Stimulated activated CD4-positive, alpha-beta T cell treated with anti-CD3 and anti-CD28 coated beads, Interleukin-4, amount 100 ng/mL, for 48 hours (primary cell): ENCODE data around the gene PALLD.

Experiments used
- DNase-seq, 2 donors: peaks; one replicate each; pipeline ENCODE4 v3.0.0-alpha.2; 2020; ENCODE audit warnings: low read depth in 2 of 2

Gene PALLD

GRCh38 chr4:168731706-168732414 is 235.0 kb downstream of the PALLD start:
- DNase-seq: no peak

DNA sequence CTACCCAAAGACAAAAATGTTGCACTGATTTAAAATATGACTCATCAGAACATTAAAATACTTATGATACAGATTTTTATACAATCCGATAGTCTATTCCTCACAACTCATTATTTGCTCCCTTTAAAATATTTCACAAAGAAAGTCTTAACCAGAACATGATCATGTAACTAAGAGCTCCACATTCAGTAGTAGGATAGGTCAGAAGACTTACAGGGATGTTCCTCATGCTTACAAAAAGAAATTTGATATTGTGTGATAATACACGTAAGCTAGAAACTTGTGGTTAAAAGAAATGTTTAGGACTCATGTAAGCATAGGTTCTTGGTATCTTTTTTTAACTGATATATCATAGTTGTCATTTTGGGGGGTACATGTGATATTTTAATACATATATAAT is 235.9 kb downstream of the PALLD start:
- DNase-seq: no peak

DNA sequence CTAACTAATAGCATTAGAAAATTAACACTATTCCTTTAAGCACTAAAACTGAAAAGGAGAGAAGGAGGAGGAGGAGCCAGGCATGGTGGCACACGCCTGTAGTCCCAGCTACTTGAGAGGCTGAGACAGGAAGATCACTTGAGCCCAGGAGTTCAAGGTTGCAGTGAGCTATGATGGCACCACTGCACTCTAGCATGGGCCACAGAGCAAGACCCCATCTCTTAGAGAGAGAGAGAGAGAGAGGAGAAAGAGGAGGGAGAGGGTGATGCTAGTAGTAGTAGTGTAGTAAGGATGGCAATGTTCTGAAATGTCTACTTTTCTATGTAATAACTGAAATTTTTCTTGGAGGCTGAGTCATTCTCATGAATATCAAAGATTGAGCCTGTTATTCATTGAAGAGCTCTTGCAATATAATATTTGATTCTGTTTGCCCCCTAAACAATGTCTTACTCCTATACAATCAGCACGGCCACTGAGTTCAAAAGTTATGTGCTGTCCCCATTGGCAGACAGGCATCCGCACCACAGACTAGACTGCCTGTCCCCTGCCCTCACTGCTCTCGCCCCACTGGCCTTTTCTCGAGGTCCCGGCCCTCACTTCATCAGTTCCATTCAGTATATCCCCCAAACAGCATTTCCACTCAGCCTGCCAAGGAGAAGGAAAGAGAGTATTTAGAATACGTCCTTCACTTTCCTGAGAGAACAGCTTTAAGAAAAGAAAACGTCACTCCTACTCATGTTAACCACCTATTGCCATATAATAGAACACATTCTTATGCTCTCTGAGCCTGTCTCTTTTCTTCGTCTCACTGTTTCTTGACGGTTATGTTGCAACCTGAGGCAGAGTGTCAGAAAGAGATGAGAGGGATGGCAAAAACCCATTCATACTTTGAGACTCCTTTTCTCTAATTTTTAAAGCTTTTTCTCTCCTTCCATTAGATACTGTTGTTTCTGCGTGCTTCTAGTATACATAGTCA is 238.1 kb downstream of the PALLD start:
- DNase-seq: no peak

GRCh38 chr4:168735735-168736134 is 238.9 kb downstream of the PALLD start:
- no peak for DNase-seq

- no peak for DNase-seq
Observed at GRCh38 chr4:168736860-168737805, 240.3 kb downstream of the PALLD start.

GRCh38 chr4:168737806-168738172 is 240.9 kb downstream of the PALLD start:
- DNase-seq: no peak

GRCh38 chr4:168739886-168740285 is 243.0 kb downstream of the PALLD start:
- DNase-seq: no peak

DNA sequence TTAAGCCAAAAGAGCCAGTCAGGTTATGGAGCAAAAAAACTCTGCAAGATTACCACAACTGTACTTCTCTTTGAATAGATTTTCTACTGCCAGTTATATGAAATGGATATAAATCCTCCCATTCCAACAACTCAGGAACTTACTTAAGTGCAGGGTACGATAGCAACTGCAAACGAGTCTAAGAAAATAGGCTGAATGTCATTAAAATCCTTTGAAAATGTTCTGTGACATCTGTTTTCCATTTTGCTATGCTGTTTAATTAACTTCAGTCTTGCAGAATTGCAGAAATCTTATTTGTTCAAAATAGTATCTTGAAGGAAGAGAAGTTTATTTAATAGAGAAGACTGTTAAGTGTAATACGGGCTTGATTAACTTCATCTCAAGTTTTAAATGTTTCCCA is 243.8 kb downstream of the PALLD start:
- DNase-seq: no peak

DNA sequence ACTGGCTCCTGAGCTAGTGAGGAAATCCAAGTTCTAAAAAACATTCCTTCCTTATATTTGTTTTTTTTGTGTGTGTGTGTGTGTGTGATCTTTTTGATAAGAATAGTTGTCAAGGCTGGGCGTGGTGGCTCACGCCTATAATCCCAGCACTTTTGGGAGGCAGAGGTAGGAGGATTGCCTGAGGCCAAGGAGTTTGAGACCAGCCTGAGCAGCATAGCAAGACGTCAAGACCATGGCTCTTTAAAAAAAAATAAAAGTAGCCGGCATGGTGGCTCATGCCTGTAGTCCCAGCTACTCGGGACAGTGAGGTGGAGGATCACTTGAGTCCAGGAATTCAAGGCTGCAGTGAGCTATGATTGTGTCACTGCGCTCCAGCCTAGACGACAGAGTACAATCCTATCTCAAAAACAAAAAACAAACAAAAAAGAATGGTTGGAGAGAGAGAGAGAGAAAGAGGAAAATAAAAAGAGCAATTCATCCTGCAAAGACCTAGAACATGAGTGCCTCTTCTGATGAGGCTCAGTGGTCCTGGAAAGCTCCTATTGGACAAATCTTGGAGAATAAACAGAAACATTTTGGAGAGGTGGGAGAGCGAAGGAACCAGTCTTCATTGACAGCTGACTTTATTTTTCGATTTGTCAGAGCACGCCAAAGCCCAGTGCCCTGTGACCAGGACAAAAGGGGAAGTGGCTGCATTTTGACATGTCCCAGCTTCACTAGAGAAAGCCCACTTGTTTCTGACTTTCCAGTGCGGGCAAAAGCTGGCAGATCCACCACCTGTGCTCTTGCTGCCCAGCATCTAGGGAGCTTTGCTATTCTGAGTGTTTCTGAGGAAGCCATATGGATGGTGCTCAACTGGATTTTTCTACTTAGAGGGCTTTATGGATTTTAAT is 244.7 kb downstream of the PALLD start:
- no peak for DNase-seq

DNA sequence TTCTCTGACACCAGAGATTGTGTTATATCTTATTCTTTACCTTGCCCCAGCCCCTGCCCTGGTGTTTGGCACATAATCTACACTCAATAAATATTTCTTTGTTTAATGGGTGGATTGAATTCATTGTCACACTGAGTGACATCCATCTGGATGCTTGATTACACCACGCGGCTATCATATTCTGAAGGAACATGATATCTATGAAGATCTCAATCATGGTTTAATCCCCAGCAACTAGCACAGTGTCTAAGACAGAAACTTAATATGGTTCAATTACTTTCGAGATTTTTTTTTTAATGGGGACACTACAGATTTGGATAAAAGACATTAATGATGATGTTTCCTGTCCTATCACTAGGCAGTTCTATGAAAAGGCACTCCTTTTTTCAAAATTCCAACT is 246.3 kb downstream of the PALLD start:
- no peak for DNase-seq

- DNase-seq: no peak
Observed at GRCh38 chr4:168743601-168744000, 246.7 kb downstream of the PALLD start.

GRCh38 chr4:168744021-168744420 is 247.2 kb downstream of the PALLD start:
- no peak for DNase-seq

DNA sequence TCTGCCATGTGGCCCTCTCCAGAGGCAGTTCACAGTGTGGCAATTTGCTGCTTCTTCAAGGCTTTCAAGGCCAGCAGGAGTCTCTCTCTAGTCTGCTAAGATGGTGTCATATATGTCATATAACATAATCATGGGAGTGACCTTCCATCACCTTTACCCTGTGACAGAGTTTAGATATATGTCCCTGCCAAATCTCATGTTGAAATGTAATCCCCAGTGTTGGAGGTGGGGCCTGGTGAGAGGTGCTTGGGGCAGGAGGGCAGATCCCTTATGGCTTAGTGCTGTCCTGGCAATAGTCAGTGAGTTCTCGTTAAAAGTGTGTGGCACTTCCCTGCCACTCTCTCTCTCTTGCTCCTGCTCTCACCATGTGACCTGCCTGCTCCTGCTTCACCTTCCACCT is 252.0 kb downstream of the PALLD start:
- no peak for DNase-seq

DNA sequence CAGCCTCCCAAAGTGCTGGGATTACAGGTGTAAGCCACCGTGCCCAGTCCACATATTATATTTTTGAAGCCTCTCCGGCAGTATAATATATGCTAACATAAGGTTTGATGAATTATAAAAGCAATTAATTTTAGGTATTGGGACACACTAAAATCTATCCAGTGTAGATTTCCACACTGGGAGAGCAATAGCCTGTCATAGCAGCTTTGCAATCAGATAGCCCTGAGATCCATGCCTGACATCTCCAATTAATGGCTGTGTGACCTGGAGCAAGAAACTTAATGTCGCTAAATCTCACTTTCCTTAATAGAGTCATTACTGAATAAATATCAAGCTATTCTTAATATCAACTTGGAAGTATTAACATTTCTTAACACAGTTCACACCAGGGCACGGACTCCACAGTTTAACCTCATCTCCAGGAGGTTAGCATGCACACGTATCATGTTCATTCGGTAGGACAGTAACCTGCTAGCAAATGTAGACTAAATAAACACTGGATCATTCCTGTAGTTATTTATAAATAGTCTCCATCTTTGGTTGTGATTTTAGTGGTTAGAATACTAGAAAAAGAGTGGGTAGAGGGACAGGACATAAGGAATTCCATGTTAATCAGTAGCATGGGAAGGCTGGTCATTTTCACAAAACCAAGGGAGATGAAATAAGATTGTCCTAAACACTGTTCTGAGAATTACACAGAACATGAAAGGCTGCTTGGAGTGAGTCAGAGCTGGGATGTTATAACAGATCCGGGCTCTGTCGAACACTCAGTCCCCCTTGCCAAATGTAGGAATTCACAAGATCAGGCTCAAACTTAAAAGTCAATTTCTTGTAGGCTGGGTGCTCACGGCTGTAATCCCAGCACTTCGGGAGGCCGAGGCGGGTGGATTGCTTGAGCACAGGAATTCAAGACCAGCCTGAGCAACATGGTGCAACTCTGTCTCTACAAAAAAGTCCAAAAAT is 254.7 kb downstream of the PALLD start:
- no peak for DNase-seq

DNA sequence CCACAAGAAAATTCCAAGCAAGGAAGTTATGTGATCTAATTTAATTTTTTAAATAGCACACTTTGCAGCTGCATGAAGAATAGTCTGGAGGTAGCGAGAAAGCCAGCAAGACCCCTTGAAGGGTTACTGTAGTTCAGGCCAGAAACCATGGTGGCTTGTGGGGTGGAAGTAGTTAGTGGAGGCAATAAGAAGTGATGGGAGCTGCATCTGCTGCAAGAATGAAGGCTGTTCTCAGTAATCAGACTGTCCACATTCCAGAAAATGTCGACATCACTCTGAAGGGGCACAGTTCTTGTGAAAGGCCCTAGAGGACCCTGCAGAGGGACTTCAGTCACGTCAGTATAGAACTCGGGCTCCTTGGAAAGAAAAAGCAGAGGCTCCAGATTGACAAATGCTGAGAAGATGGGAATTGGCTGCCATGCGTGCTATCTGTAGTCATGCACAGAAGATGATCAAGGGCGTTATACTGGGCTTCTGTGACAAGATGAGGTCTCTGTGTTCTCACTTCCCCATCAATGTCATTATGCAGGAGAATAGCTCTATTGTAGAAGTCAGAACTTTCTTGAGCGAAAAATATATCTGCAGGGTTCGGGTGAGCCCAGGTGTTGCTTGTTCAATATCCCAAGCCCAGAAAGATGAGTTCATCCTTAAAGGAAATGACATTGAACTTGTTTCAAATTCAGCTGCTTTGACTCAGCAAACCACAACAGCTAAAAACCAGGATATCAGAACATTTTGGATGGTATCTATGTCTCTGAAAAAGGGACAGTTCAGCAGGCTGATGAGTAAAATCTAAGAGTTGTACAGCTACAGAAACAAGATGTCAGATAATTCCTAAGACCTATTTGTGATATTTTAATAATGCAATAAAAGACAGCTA is 259.0 kb downstream of the PALLD start:
- no peak for DNase-seq

GRCh38 chr4:168757500-168757899 is 260.6 kb downstream of the PALLD start:
- no peak for DNase-seq

DNA sequence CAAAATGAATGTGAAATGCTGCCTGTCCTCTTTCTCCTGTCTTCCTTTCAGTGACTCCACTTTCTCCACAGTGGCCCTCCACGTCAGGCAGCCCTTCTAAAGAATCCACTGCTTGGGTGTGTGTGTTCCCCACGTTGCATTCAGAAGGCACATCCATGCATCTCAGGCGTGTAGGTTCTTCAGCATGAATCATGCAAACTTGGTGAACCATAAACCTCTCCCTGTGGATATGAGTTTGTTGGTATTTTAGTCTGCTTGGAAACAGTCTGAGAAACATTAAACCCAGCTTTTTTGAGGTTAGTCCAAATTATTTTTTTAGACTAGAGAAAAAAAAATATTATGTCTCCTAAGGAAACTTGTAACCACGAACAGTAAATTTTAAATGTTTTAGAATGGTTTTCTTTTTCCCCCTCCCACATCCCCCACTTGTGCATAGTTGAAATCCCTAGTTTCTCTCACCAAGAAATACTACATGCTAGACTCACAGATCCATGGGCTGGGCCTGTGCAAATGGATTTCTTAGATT is 261.6 kb downstream of the PALLD start:
- no peak for DNase-seq

GRCh38 chr4:168759321-168759720 is 262.5 kb downstream of the PALLD start:
- no peak for DNase-seq
